ENCODE data around the gene TLR10.
"Not testable (repeated sequence)": the region's sequence is repeated elsewhere in the genome, so short reads cannot be mapped to it uniquely, and the experiment has no call there.

The TLR10 gene

DNA sequence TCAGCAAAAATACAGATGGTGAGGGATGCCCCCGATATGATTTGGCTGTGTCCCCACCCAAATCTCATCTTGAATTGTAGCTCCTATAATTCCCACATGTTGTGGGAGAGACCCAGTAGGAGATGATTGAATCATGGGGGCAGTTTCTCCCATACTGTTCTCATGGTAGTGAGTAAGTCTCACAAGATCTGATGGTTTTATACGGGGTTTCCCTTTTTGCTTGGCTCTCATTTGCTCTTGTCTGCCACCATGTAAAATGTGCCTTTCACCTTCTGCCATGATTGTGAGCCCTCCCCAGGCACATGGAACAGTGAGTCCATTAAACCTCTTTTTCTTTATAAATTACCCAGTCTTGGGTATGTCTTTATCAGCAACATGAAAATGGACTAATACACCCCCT is 15.8 kb downstream of the TLR10 start:
- not testable (repeated sequence) for DNase-seq (ENCODE audit: low read depth in 2 of 2)

DNA sequence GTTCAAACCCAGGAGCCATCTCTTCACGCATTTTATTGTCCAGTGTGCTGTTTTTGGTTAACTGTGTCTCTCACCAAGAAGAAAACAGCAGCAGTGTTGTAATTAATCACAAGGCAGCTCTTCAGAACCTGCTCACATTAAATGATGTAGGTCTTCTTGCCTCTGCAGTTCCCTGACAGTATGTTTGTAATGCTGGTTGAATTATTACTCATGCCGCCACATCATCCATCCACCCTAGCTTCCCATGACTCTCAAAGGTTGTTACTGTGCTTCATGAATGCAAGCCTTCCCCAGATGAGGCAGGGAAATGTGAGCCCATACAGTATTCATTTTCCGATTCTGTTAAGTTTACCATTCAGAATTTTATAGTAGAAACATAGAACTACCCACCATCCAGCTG is 17.4 kb downstream of the TLR10 start:
- no peak for DNase-seq (ENCODE audit: low read depth in 2 of 2)

DNA sequence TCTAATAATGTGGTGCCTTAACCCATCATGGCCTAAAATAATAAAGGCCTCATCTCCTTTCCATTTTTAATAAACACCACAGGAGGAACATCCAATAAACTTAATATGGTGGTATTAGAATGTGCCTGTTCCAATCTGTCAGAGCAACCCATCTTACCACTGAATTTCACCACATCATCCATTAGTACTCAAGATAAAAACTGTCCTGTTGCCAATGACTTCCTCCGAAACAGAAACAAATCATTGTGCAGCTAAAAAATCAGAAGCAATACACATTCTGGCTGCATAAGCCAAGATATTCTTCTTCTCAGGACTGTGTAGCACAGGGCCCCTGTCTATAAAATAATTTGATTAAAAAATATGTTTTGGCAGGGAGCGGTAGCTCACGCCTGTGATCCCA is 18.5 kb downstream of the TLR10 start:
- no peak for DNase-seq (ENCODE audit: low read depth in 2 of 2)

DNA sequence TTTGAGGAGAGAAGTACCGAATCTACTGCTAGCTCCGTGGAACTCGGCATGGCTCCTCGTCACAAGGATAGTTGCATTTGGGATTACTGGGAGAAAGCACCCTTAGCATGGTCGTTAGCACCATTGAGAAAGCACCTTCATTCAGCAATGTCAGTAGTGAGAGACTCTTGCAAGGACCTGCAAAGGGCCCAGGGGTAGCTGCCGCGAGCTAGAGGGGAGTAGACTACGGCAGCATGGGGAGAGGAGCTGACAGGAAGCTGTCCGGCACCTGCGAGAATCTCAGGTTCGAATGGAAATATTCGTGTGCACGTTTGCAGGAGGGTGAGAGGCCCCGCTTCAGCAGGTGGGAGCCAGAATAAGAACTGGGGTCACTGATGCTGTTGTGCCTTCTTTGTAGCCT is 20.2 kb downstream of the TLR10 start:
- no peak for DNase-seq (ENCODE audit: low read depth in 2 of 2)

DNA sequence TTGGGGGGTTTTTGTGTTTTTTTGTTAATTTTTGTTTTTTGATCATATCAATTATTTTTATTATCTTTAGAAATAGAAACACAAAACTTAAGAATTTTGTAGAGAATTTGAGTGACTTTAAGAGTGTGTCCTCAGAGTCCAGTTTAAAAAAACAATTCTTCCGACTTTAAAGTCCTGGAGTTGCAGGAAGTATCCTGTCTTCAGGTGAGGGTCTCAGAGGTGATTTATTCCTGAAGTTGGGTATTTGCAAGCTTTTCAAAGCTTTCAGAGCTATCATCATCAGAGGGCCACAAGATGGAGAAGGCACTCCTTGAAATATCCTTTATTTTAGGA is 23.0 kb downstream of the TLR10 start:
- DNase-seq (ENCODE audit: low read depth in 2 of 2), result no peak

DNA sequence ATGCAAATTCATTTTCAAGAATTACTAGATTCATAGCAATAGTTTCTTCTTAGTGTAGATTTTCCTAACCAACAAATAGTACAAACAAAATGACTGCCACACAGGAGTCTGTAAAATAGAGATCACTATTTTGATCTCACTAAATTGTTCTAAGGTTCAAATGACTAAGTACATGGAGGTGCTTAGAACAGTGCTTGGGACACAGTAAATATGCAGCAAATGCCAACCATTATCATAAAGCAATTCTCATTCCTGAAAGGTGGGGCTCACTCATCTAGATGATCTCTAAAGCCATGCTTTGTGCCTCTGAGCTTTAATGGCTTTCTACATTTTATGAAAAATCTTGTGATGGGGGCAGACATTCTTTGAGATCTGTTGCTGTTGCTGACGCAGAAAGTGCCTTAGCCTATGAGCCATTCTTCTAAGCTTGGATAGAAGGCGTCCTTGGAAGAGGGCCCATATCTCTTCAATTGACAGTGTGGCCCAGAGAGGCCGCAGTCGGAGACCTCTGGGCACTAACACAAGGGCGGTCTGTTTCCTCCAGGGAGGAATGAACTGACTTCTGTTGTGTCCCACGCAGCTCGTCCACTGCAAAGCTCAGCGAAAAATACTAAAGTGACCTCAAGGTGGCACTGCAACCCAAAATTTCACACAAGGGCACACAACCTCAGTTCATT is 23.5 kb downstream of the TLR10 start:
- DNase-seq (ENCODE audit: low read depth in 2 of 2), result peak in 1 of 2 donors; percentile 46

DNA sequence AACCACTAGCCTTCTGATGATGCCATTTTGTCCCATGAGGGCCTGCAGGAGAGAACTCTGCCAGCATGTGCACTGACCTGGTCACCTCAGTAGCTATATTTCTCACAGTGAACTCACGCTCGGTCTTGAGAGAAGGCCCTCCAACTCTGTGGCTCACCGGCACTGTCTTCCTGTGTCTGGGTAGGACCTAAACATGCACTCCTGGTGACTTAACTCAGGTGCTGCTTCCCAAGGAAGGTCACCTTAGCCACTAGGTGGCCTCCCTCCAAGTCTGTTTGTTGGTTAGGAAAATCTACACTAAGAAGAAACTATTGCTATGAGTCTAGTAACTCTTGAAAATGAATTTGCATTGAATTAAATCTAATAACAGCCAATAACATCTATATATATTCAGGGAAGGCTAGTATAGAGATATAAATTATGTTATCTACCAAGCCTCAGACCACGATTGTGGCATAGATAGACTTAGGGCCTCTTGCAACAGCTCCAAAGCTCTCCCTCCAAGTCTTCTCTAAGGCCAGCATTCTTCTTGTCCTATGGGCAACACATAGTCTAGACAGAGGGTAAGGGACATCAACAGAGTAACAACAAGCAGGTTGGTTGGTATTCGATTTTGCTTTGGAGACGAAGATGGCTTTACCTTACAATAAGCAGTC is 24.7 kb downstream of the TLR10 start:
- DNase-seq (ENCODE audit: low read depth in 2 of 2), result no peak

DNA sequence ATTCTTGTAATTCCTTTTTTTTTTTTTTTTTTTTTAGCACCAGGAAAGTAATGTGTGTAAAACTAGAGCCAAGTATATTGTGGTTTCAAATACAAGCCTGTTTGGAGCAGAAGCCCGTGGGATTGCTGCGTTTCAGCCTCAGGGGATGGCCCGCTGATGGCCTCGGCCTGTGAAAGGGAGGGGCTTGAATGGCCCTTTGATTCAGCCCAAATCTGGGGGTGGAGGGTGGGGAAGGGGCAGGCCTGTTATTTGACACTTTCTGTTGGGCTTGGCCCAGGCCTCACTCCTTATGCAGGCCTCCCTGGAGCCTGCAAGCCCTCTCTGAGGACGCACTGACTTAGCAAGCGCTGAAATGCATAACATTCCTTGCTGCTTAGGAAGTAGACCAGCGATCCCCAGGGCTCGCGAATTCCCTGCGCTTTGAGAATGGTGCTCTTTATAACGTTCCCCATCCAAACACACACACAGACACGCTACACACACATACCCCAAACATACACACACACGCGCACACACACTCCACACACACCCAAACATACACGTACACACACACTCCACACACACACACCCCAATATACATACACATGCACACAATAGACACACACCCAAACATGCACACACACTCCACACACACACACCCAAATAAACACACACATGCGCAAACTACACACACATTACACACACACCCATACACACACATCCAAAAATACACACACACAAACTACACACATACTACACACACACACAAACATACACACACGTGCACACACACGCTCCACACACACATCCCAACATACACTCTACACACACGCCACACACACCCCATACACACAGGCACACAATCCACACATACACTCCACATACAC is 29.6 kb downstream of the TLR10 start:
- DNase-seq (ENCODE audit: low read depth in 2 of 2), result no peak

DNA sequence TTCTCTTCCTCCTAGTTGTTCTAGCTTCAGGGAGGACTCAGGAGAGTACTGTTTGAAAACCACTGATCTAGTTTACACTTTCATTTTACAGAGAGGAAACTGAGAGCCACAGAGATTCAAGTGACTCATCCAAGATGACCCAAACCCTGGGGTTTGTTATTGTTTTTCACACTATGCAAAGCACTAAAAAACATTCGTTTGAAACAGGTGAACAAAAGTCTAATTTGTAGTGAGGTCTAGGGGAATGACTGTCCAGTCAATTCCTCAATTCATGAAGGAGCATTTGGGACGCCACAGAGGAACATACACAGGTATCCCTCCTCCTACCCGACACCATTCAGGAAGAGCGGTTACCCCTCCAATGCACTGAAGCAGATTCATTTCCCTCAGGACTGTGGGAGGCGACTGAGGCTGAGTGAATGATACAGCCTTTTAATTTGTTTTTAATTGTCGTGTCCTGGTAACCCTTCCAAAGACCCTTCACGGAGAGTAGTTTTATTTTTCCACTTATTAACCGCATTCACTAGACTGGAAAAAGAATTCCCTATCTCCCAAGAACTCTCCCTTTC is 30.3 kb downstream of the TLR10 start:
- no peak for DNase-seq (ENCODE audit: low read depth in 2 of 2)

DNA sequence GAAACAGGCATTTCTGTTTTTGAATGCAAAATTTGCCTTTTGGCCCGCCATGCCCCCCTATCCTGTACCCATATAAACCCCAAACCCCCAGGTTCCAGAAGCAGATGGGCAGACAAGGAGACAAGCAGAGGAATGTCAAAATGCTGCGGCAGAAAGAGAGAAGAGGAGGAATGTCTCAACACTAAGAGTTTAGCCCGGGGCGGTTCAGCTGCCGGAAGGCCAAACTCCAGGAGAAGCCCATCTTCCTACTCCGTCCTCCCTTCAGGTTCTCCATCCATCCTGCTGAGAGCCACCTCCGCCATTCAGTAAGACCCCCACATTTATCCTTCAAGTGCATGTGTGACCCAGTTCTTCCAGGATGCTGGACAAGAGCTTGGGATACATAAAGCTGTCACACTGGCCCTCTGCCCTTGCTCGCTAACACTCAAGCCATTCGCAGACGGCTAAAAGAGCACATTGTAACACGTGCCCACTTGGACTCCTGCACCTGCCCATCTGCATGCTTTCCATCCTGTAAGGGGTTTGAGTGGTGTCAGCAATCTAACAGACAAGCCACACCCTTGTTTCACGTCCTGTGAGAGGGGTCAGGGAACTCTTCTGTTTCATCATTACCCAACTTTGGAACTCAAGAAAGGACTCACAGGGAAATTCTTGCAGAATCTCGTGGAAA is 31.3 kb downstream of the TLR10 start:
- no peak for DNase-seq (ENCODE audit: low read depth in 2 of 2)

DNA sequence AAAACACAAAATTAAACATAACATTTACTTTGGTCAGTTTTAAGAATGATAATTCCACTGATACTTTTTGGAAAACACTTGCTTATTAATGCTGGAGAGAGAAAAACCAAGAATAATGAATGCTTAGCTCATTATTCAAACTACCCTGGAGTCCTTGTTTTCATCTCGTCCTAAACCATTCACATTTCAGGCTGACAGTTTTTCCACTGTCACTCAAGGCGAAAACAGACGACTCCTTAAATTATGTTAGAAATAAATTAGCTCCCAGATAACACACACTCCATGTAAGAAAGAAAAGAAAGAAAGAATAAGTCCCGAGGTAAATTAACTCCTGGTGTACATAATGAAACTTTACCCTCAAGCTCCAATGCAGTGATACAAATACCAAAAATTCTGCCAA is 33.5 kb downstream of the TLR10 start:
- no peak for DNase-seq (ENCODE audit: low read depth in 2 of 2)

DNA sequence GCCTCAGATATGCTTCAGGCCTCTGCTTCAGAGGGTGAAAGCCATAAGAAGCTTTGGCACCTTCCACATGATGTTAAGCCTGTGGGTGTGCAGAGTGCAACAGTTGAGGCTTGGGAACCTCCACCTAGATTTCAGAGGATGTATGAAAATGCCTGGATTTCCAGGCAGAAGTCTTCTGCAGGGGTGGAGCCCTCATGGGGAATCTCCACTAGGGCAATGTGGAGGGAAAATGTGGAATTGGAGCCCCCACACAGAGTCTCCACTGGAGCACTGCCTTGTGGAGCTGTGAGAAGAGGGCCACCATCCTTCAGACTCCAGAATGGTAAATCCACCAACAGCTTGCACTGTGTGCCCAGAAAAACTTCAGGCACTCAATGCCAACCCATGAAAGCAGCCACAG is 35.2 kb downstream of the TLR10 start:
- DNase-seq (ENCODE audit: low read depth in 2 of 2), result no peak

DNA sequence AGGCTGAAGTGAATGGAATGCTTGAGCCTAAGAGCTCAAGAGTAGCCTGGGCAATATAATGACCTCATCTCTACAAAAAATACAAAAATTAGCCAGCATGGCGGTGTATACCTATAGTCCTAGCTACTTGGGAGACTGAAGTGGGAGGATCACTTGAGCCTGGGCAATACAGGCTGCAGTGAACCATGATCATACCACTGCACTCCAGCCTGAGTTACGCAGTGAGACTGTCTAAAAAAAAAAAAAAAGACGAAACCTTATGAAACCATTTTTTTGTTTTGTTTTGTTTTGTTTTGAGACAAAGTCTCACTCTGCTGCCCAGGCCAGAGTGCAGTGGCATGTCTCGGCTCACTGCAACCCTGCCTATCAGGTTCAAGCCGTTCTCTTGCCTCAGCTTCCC is 36.9 kb downstream of the TLR10 start:
- DNase-seq (ENCODE audit: low read depth in 2 of 2), result no peak

DNA sequence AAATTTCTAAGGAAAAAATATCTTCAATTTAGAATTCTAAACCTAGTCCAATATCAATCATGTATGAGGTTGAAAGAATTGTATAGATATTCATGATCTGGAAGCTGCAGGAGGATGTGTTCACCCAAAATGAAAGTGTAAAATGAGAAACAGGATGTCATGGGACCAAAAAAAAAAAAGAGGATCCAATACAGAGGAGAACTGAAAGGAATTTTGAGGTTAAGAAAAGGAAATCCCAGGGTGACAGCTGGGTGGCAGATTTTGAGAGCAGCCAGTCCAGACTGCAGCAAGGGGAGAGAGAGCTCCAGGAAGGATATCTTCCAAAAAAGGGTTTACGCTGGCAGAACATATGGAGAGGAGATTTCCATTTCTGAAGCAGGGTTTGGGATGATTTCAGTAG is 38.9 kb downstream of the TLR10 start:
- DNase-seq (ENCODE audit: low read depth in 2 of 2), result no peak

DNA sequence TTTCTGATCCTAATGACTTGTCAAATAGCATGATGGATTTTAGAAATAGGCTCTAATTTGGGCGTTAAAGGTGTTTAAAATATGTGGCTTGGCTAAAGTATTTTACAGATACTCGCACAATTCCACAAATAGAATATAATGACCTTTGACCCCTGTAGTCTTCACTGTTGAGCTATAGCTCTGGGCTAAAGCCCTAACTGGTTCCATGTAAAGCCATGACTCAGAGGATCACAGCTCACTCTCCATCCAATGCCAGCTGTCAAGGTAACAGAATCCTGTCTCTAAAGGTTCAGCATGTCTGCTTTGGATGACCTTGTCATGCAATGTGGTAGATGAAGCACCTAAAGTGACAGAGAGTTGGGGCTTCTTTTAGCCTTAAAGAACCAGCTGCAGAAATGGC is 42.5 kb downstream of the TLR10 start:
- DNase-seq (ENCODE audit: low read depth in 2 of 2), result no peak

DNA sequence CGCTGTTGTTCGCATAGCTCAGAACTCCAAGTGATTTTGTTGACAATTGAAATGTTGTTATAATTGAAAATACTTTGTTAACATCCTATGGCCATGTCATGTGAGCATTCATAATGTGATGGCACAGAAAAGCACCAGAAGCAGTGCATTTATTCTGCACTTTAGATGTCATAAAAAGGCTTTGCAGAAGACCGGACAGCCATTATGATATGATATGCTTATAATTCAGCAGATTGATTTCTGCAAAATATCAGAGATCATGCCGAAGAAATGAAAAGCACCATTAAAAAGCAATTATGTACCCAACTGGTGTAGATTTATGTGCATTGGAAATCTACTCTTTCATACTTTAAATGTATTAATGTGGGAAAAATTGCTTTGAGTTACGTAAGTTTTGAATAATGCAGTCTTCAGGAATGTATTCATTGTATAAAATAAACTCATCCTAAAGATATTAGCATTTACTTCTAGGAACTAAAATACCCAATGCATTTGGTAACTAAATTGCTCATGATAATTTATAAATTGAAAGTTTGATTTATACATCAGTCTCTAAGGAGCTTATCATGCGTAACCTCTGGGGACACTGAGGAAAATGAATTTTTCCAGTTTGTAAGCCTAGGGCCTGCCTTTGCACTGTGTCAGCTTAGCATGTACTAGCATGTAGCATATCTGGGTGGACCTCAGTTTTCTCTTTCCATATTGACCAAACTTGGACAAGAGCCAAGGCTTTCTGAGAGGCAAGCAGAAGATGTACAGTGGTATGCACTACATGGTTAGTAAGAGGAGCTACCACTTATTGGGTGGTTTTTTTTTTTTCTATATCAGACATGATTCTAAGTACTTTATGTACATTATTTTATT is 43.6 kb downstream of the TLR10 start:
- no peak for DNase-seq (ENCODE audit: low read depth in 2 of 2)

DNA sequence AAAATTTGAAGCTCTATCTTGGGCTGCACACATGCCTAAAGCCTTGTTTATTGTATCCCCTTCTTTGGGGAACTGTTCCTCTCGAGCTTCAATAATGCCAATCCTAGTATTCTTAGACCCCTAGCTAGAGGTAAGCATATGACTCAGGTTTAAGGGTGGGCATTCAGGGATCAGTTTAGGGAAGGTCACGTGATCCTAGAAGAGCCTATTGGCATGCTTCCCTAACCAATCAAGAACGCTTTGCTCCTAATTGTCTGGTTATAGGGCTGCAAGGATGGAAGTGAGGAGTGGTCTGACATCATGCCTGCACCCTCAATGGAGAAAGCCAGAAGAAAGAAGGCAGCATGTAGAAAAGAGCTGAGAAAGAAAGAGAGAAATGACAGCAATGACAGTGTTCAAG is 46.9 kb downstream of the TLR10 start:
- no peak for DNase-seq (ENCODE audit: low read depth in 2 of 2)

DNA sequence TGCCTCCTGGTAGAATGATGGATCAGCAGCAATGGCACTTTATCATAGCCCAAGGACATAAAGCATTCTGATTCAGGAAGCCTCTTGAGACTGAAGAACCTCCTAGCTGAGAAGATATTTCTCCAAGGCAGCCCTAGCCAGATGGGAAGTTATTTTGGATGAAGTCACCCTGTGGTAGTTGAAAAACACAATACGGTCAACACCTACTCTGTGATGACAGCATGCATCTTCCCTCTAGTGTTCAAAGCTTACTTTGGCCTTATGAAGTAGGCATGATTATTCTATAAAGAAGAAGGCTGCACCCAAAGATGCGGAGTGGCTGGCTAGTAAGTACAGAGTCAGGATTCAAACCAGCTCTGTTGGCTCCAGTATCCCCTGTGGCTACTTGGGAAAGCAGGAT is 47.9 kb downstream of the TLR10 start:
- DNase-seq (ENCODE audit: low read depth in 2 of 2), result no peak

DNA sequence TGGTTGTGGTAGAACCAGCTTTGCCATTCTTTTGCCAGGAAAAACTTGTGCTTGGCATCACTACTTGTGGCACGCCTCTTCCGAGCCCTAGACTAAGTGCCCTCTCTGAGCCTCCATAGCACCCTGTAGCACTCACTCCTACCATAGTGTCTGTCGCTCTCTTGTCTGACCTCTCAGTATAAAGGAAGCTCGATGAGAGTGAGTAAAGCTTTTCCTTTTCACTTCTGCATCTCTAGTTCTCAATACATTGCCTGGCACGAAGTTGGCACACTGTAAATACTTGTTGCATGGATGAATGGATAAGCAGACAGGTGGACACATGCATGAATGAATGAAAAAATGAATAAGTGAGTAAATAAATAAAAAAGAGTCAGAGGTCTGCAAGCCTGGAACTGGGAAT is 48.3 kb downstream of the TLR10 start:
- DNase-seq (ENCODE audit: low read depth in 2 of 2), result no peak

DNA sequence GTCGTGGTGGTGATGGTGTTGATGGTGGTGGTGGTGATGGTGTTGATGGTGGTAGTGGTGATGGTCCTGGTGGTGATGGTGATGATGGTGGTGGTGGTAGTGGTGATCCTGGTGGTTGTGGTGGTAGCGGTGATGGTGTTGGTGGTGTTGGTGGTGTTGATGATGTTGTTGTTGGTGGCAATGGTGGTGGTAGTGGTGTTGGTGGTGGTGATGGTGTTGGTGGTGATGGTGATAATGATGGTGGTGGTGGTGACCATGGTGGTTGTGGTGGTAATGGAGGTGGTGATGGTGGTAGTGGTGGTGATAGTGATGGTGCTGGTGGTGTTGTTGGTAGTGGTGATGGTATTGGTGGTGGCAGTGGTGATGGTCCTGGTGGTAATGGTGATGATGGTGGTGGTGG is 49.1 kb downstream of the TLR10 start:
- DNase-seq (ENCODE audit: low read depth in 2 of 2), result no peak

All from stimulated activated CD8-positive, alpha-beta memory T cell treated with anti-CD3 and anti-CD28 coated beads, Interleukin-7, amount 100 ng/mL, for 1 hour (primary cell).